Limb (tissue), 2 donors: Measurements from ENCODE around the gene LYPD3.
A peak's percentile ranks its signal among the peaks of the same experiment; 100 is the strongest.
"Not testable (repeated sequence)": the region's sequence is repeated elsewhere in the genome, so short reads cannot be mapped to it uniquely, and the experiment has no call there.

Source experiments
- DNase-seq, 2 donors: peaks; one replicate each; pipeline ENCODE4 v3.0.0-alpha.2; 2016; ENCODE audit errors: extremely low spot score in 2 of 2

The LYPD3 gene

DNA sequence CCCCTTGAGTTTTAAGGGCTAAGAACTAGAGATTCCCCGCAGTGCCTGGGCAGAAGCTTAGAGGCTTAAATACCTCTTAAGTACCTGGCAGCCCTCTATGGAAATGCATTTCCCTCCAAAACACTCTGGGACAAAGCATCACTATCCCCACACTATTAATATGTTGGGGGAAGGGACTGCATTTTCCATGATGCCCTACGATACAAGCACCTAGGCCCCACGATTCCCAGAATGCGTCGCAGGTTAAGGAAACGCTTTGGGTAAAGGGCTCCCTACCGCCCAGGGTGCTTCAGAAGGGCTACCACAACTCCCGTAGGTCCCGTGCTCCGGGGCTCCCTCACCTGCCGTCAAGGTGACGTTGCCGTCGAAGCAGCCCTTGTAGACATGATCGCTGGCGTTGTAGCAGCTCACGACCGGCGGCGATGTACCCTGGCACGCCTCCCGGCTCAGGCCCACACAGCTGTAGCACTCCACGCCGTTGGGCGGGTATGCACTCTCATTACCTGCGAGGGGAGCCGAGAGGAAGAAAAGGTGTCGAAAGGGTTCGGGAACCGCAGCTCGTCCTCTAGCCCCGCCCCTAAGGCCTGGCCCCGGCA lies 2.5 kb downstream of the LYPD3 start:
- peak in 1 of 2 donors; percentile 33 for DNase-seq

GRCh38 chr19:43462383-43462782 lies 3.0 kb downstream of the LYPD3 start:
- DNase-seq, result no peak

DNA sequence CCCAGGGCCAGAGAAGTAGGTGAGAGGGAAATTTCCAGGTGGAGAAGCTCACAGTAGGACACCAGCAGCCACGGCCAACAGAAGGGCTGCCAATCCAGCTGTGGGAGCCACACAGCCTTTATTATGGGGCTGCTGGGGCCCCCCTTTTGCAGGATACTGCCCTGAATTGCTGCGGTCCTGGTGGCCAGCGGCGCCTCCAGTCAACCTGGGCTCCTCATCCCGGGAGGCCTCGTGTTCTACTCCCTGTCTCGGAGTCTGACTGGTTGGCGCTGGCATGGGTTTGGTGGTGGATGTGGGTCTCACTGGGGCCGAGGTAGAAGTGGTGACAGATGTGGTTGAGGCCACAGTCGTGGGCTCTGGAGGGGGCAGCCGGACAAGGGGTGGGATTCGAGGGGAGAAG lies 4.1 kb downstream of the LYPD3 start:
- no peak for DNase-seq

DNA sequence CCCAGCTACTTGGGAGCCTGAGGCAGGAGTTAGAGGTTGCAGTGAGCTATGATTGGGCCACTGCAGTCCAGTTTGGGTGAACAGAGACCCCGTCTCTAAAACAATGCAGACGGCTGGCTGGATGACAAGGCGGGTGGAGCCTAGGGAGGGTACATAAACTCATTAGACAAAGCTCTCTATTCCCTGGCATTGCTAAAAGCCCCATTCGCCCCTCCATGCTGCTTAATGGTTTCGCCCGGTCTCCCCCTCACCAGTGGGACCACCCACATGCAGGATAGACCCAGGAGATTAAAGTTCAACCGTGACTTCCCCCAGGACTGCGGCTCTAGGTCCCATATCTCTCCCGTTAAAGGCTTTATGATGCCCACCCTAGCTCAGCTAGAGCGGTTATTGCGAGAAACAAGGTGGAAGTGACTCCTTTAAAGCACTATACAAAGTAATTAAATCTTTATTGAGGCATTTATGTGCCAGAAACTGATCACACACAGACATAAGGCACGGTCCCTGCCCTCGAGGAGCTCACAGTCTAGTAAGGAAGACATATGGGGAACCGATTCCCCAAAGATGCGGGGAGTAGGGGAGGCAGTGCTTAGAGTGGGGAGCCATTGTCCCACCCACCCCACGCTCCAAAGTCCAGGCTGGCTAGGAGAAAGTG lies 4.9 kb downstream of the LYPD3 start:
- no peak for DNase-seq

DNA sequence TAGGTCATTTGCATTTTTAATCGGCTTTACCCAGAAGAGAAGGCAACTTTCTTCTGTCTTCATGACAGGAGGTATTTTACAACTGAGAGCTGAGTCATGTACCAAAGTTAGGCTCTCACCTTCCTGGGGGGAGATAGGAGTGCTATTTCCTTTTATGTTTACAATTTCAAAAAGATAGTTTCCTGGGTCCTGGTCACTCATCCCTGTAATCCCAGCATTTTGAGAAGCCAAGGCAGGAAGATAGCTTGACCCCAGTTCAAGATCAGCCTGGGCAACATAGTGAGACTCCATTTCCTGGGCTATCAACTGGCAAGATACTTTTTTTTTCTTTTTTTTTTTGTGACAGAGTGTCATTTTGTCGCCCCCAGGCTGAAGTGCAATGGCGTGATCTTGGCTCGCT lies 7.6 kb downstream of the LYPD3 start:
- no peak for DNase-seq

GRCh38 chr19:43455321-43456113 lies 9.9 kb downstream of the LYPD3 start:
- DNase-seq, result no peak

GRCh38 chr19:43454031-43454430 lies 11.4 kb downstream of the LYPD3 start:
- DNase-seq, result no peak

GRCh38 chr19:43452582-43452981 lies 12.8 kb downstream of the LYPD3 start:
- DNase-seq, result no peak

- DNase-seq, result no peak
Observed at GRCh38 chr19:43450545-43450997, 14.8 kb downstream of the LYPD3 start.

DNA sequence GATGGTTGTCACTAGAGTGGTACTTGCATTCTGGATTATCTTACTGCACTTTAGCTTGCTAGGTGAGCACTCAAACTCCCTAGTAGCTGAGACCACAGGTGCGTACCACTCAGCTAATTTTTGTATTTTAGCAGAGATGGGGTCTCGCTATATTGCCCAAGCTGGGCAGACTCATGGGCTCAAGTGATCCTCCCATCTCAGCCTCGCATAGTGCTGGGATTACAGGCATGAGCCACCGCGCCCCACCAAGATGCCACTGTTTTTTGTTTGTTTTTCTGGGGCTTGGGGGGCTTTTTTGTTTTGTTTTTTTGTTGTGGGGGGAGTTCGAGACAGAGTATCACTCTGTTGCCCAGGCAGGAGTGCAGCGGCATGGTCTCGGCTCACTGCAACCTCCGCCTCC lies 17.8 kb downstream of the LYPD3 start:
- DNase-seq, result no peak

DNA sequence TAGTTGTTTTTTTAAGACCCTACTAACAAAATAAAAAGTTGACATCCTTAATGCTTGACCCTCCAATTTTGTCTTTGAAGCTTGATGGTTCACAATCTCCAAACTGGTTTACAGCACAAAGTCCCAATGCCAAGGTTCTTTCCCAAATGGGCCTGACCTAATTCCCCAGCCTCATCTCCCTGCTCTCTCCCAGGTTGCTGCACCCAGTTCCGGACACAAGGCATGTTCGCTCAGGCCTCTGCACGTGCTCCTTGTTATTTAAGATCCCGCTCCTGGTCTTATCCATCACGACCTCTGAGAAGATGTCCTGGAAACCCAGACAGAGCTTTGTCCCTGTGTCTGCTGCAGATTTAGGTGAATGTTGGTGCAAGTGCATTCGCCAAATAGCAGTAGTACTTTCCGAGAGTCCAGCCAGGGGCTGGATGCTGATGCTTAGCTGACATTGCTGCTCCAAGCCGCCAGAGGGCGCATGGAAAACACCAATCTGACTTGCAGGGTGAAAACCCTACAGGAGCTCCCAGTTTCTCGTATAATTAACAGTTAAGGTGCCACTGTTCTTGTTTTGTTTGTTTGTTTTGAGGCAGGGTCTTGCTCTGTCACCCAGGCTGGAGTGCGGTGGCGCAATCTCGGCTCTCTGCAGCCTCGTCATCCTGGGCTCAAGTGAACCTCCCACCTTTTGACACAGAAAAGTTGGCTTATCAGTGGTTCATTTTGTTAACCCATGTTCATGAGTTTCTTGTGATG lies 18.5 kb downstream of the LYPD3 start:
- DNase-seq, result peak; percentile 76 to 82

DNA sequence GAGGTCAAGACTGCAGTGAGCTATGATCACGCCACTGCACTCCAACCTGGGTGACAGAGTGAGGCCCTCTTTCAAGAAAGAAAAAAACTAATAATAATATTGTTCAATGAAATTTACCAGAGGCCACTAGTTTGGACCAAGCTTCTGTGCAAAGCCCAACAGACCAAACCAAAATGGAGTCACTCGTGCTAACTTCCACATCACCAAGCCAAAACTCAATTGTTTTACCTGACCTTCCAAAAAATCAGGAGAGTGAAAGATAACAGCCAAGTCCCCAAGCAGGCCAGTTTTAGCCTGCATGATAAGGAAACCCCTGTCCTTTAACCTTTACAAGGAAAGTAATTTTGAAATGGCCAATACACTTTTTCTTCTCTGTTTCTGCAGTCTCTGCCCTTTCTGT lies 20.0 kb downstream of the LYPD3 start:
- DNase-seq, result no peak

- no peak for DNase-seq
Observed at GRCh38 chr19:43444531-43445287, 20.7 kb downstream of the LYPD3 start.

- not testable (repeated sequence) for DNase-seq
Observed at GRCh38 chr19:43444091-43444490, 21.3 kb downstream of the LYPD3 start.

GRCh38 chr19:43441716-43442115 lies 23.7 kb downstream of the LYPD3 start:
- DNase-seq, result no peak

DNA sequence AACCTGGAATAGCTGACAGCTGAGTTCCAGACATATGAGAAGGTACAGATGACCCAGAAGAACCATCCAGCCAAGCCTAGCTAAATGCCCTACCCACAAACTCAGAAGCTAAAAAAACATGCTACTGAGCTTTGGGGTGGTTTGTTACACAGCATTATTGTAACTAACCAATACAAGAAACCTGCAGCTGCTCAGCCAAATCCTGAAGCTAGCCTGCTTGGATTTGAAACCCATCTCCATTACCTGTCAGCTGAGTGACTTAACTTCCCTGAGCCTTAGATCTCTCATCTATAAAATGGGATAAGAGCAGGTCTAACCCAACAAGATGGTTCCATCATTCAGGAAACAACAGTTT lies 25.7 kb downstream of the LYPD3 start:
- no peak for DNase-seq

DNA sequence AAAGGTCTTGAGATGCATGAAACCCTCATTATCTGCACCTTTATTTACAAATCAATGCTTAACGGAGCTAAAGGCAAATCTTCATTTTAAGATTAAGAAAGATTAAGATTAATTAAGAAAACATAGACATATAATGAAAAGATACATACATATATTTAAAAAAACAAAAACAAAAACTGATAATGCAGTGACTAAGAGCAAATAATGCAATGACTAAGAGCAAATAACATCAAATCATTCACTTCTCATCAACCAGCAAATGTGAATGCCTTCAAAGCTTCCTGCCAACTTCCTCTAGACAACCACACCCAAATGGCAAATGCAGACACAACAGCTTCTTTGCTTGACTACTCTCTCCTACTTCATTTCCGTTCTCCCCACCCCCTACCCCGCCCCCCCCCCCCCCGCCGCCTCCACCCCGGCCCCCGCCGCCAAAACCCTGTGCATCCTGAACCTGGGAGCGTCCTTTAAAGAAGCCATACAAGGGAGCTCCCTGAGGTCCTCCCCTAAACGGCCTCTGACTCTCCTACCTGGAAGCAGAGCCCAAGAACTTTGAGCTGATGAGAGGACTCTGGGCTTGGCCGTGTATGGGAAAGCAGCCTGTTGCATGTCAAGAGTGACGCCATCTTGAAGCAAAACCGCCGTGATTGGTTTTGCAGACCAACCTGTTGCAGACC lies 26.2 kb downstream of the LYPD3 start:
- peak in 1 of 2 donors; percentile 27 for DNase-seq

DNA sequence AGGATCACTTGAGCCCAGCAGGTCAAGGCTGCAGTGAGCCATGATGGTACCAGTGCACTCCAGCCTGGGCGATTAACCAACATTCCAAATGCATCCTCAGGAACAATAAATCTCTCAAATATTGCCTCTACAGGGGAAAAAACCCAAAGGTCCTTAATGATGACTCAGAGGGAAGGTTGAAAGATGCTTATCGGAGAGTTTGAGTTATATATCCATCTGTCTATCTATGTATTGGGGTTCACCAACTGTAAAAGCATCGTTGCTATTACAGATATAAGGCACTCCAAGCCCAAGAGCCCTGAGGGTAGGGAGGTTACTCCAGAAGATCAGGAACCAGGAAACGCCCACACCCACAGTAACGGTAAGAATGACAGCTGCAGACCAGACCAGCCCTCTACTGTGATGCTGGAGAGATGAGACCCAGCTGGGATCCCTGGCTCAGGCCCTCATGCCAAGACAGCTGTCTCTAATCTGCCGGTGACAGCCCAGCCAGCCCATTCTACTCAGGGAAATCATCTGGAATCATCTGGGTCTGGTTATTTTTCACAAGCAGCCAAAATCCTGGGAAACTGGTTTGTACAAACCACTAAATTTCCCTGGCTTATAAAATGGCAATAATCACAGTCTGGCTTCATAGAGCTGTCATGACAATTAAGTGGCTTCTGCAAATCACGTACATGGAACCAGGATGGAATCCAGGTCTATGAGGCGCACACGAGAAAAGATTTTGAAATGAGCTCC lies 26.9 kb downstream of the LYPD3 start:
- peak; percentile 61 to 70 for DNase-seq

GRCh38 chr19:43437712-43438111 lies 27.7 kb downstream of the LYPD3 start:
- DNase-seq, result no peak

DNA sequence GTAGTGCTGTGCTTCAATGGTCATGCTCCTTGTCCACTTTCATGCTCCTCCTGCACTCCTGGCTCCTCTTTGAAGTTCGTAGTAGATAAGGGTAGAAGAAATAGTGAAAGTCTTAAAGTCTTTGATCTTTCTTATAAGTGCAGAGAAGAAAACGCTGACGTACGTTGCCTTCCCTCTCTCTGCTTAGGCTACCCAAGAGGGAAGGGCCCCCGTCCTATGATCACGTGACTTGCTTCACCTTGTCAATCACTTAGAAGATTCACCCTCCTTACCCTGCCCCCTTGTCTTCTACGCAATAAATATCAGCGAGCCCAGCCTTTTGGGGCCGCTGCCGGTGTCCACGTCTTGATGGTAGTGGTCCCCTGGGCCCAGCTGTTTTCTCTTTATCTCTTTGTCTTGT lies 28.1 kb downstream of the LYPD3 start:
- not testable (repeated sequence) for DNase-seq
